ENCODE measurements around the gene CADM4.
"Not testable (repeated sequence)": the region's sequence is repeated elsewhere in the genome, so short reads cannot be mapped to it uniquely, and the experiment has no call there.

The CADM4 gene

DNA sequence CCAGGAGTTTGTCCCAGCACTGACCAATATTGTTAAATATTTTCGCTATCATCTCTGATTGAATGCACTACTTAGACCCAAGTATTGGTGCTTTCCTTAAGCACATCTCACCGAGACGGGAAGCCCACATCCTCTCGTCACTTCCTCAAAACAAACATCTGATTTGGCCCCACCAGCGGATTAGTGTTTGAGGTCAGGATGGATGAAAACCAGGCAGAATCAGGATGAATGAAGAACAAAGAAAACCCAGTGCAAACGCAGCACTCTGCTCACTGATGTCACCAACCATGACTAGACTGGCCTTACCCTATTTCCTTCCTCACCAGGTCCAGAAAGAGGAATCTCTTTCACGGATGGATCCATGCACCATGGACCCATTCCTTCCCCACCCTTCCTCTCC lies 24.4 kb upstream of the CADM4 start:
- DNase-seq (ENCODE audit: low spot score), result no peak
- no peak for FAIRE-seq

DNA sequence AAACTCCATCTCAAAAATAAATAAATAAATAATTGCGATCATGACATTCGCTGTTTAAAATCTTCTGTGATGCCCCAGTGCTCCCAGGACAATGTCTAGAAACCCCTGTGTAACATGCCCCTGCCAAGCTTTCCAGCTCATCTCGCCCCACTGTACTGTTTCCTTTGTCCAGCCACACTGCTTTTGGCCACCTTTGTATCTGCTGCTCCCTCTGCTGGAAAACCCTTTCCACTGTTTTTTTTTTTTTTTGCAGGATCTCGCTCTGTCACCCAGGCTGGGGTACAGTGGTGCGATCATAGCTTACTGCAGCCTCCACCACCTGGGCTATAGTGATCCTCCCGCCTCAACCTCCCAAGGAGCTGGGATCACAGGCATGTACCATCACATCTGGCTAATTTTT lies 22.8 kb upstream of the CADM4 start:
- FAIRE-seq, result no peak
- no peak for DNase-seq (ENCODE audit: low spot score)

DNA sequence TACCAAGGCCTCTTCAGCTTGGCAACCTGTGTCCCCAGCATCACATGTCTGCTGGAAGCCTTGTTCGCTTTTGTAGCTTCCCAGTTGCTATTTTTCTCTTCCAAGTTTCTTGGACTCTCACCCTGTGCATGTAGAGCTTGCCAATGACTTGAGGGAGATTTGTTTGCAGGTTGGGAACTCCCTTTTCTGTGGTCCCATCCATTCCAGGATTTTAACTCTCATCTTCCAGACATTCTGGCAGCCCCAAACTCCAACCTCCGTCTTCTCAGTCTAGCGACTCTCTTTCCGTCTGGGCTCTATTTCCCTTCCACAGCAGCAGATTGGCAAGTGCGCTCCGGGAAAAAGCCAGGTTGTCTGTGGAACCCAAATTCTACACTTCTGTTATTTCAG lies 21.3 kb upstream of the CADM4 start:
- FAIRE-seq, result no peak
- no peak for DNase-seq (ENCODE audit: low spot score)

DNA sequence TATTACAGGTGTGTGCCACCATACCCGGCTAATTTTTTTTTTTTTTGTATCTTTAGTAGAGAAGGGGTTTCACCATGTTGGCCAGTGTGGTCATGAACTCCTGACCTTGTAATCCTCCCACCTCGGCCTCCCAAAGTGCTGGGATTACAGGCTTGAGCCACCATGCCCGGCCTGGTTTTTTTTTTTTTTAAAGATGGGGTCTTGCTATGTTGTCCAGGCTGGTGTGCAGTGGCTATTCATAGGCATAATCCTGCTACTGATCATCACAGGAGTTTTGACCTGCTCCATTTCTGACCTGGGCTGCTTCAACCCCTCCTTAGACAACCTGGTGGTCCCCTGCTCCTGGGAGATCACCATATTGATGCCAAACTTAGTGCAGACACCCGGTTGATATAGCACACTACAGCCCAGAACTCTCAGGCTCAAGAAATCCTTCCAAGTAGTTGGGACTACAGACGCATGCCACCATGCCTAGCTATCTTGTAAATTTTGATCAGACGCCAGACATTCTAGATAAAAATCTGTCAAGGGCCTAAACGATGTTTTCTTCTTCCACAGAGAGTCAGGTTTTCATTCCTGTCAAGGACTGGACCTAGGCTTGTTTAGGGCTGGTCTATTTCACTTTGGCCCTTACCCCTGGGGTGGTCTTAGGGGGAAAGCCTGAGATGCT lies 20.8 kb upstream of the CADM4 start:
- no peak for FAIRE-seq

DNA sequence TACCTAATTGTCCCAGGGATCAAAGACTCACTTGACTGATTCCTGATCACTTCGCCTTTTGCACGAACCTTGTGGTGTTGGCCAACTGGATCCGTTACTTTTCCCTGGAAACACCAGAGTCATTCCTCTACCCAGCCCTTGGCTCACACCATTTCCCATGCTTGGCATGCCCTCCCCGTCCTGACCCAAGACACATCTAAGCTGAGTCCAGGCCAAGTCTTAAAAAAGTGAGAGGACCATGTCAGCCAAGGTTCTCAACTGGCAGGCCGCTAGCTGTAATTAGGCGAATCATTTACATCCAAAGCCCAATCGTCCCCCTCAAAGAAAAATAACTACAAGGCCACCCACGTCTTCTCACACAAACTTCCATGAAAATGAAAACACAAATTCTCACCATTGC lies 18.8 kb upstream of the CADM4 start:
- FAIRE-seq, result no peak
- DNase-seq (ENCODE audit: low spot score), result no peak

More for the DNA sequence above, 20.8 kb upstream of the CADM4 start:
- DNase-seq (ENCODE audit: low spot score), result no peak

DNA sequence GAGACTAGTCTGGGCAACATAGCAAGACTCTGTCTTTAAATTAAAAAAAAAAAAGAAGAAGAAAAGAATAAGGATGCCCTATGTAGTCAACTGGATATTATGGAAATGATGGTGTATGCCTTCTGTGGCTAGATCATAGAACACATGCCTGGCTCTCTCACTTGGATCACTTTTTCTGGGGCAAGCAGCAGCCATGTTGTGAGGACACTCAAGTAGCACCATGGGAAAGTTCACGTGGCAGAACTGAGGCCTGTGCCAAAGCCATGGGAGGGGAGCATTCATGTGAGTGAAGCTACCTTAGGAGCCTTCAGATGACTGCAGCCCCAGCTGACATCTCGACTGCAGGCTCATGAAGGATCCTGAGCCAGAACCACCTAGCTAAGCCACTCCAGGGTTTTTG lies 18.4 kb upstream of the CADM4 start:
- DNase-seq (ENCODE audit: low spot score) (no peak), FAIRE-seq (no peak)

DNA sequence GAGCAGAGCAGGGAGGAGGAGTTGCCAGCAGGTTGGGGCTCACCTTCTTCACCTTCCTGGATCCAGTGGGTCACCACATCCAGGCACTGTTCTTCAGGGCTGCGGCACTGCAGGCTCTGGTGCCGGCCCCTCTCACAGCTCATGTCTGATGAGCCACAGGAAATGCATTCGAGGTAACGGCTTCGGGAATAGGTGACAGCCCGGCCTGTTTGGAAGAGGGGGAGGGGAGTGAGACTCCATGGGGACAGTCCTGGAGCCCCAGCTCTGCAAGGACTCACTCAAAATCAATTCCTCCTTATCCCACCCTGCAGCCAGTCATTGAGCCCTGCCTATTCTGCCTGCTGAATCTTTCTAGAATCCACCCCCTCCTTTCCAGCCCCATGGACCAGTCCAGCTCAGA lies 16.8 kb upstream of the CADM4 start:
- DNase-seq (ENCODE audit: low spot score), result no peak
- no peak for FAIRE-seq

DNA sequence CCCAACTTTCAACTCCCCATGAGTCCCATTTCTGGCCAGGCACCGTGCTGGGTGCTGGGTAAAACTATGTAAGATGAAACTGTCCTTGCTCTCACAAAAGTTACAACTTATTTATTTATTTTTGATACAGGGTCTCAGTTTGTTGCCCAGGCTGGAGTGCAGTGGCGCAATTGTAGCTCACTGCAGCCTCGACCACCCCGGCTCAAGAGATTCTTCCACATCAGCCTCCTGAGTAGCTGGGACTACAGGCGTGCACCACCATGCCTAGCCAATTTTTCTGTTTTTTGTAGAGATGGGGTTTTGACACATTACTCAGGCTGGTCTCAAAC lies 12.9 kb upstream of the CADM4 start:
- DNase-seq (ENCODE audit: low spot score) (no peak), FAIRE-seq (no peak)

DNA sequence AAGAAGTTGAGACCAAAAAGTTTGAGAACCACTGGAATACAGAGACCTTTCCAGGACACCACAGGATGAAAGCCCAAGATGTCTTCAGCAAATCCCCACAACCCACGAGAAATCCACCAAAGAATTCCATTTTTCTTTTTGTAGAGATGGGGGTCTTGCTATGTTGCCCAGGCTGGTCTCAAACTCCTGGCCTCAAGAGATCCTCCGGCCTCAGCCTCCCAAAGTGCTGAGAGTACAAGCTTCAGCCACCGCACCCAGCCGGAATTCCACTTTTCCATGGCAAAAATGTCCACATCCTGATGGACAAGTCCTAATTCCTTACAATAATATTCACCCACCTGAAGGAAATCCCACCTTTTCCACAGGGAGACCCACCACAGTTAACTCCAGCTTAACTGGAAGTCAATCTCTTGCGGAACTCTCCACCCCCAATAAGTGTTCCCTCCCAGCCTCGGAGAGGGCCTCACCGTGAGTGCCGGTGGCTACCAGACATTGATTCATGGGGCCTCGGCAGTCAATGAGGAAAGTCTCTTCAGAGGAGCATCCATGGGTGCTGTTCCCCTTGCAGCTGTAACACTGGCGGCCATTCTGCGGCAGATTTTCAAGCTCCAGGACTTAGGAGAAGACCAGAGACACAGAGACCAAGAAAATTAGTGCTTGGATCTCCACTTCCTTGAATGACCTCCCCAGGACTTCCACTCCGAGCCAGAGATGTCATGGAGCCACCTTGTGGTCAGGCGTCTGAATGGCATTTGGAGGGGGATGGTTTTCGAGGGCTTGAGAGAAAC lies 12.3 kb upstream of the CADM4 start:
- FAIRE-seq (no peak), DNase-seq (ENCODE audit: low spot score) (peak; percentile 9)

DNA sequence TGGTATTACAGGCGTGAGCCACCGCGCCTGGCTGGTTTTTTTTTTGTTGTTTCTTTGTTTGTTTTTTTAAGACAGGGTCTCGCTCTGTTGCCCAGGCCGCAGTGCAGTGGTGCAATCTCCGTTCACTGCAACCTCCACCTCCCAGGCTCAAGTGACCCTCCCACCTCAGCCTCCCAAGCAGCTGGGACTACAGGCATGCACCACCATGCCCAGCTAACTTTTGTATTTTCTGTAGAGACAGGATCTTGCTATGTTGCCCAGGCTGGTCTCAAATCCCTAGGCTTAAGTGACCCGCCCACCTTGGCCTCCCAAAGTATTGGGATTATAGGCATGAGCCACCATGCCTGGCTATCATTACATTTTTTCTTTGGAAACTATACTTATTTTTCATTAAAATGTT lies 10.6 kb upstream of the CADM4 start:
- DNase-seq (ENCODE audit: low spot score); FAIRE-seq: not testable (repeated sequence)

DNA sequence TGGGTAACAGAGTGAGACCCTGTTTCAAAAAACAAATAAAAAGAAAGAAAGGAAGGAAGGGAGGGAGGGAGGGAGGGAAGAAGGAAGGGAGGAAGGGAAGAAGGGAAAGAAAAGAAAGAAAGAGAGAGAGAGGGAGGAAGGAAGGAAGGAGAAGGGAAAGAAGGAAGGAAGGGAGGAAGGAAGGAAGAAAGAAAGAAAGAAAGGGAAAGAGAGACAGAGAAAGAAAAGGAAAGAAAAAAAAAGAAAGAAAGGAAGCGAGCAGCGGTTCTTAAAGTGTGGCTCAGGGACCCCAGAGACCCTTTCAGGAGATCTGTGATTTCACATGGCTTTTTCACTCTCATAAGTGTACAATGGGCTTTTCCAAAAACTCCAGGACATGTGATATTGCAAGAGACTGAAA lies 9.9 kb upstream of the CADM4 start:
- FAIRE-seq, result no peak
- DNase-seq (ENCODE audit: low spot score), result no peak

DNA sequence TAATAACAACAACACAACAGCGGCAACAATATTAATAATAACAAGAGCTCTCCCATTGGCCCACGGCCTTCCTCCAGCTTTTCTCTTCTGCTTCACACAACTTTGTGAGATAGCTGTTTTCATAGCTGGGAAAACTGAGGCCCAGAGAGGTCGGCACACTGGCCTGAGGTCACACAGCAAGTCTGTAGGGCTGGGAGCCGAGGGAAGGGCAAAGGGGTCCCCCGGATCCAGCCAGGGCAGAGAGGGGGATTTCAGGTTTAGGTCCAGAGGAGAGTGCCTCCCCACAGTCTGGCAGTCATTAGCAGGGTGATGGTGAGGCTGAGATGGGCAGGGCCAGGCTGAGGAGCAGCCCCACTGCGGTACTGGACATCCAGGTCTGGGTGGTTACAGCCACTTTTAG lies 9.0 kb upstream of the CADM4 start:
- FAIRE-seq (no peak), DNase-seq (ENCODE audit: low spot score) (no peak)

DNA sequence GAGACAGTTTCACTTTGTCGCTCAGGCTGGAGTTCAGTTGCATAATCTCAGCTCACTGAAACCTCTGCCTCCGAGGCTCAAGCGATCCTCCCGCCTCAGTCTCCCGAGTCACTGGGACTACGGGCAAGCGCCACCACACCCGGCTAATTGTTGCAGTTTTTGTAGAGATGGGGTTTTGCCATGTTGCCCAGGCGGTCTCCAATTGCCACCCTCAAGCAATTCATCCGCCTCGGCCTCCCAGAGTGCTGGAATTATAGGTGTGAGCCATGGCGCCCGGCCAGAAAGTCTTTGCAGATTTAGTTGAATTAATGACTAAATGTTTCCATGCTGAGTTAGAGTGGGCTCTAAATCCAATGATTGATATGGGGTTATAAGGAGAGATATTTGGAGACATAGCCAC lies 4.5 kb upstream of the CADM4 start:
- no peak for FAIRE-seq

DNA sequence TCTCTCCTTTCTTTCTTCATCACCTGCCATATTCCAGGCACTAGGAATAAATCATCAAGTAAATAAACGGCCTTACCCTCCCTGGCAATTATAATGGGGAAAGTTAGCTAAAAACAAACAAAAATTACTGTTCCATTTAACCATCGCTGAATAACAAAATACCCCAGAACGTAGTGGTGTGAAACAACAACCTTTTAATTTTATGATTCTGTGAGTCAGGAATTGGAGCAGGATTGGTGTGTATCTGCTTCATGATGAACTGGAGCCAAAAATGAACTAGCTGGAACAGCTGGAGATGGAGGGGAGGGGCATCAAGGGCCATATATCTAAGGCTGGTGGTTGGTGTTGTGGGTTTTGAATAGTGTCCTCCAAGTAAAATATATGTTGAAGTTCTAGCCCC lies 3.7 kb upstream of the CADM4 start:
- DNase-seq (ENCODE audit: low spot score) (no peak), FAIRE-seq (no peak)

More for the DNA sequence above, 4.5 kb upstream of the CADM4 start:
- no peak for DNase-seq (ENCODE audit: low spot score)

DNA sequence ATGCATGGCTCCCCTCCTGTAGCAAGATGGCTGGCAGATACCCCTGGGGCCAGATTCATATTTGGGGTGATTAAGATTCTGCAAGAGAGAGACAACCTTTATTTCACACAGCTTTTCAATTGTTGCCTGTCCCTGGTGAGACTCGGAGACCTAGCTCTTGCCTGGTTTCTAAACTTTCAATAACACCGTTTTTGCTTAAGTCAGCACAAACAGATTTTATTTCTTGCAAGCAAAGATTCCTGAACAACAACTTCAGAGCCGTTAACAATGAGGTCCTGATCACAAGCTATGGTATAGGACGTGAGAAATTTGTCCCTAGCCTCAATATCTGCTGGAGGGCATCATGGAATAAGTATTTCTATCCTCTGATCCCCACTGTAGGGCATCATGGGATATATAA lies 2.9 kb upstream of the CADM4 start:
- no peak for FAIRE-seq
- no peak for DNase-seq (ENCODE audit: low spot score)

DNA sequence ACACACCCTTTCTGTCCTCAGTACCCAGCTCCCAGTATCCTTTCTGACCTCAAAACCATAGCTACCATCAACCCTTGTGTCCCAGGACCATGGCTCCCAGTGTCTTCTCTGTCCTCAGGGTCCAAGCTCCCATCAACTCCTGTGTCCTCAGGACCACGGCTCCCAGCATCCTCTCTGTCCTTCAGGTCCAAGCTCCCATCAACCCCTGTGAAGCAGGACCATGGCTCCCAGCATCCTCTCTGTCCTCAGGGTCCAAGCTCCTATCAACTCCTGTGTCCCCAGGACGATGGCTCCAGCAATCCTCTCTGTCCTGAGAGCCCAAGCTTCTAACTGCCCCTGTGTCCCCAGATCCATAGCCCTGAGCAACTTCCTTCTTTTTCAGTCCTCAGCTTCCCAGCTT lies 1.7 kb upstream of the CADM4 start:
- no peak for DNase-seq (ENCODE audit: low spot score)
- FAIRE-seq, result no peak

DNA sequence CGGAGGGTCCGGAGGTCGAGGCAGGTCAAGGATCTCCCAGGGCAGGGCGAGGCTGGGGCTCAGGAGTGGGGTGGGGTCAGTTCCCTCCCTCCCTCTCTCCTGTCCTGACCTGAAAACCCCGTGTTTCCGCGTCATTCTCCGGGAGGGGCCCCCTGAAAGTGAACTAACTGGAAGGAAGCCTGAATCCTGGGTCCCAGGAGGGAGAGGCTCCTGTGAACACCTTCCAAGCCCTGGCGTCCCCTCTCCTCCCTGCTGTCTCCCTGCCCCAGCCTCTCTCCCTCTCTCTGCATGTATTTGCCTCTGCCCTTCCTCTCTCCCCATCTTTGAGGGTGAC lies 741 bp upstream of the CADM4 start:
- no peak for DNase-seq (ENCODE audit: low spot score)
- FAIRE-seq, result no peak

DNA sequence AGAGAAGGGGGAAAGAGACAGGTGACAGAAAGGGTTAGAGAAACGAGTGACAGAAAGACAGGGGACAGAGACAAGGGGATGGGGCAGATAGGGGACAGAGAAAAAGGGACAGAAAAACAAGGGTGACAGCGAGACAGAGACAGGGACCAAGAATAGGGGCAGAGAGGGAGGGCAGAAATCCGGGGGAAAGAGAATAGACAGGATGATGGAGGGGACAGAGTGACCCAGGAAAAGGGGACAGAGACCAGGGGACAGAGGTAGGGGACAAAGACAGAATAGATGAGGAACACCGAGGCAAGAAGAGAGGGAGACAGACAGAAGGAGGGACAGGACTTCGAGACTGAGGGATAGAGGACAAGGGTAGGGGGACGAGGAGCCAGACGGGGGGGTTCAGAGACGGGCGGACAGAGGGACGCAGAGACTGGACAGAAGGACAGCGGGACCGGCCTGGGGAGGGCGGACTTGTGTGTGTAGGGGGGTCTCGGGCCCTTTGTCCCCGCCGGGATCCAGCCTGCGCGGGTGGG lies 593 bp downstream of the CADM4 start:
- no peak for DNase-seq (ENCODE audit: low spot score)
- FAIRE-seq, result no peak

DNA sequence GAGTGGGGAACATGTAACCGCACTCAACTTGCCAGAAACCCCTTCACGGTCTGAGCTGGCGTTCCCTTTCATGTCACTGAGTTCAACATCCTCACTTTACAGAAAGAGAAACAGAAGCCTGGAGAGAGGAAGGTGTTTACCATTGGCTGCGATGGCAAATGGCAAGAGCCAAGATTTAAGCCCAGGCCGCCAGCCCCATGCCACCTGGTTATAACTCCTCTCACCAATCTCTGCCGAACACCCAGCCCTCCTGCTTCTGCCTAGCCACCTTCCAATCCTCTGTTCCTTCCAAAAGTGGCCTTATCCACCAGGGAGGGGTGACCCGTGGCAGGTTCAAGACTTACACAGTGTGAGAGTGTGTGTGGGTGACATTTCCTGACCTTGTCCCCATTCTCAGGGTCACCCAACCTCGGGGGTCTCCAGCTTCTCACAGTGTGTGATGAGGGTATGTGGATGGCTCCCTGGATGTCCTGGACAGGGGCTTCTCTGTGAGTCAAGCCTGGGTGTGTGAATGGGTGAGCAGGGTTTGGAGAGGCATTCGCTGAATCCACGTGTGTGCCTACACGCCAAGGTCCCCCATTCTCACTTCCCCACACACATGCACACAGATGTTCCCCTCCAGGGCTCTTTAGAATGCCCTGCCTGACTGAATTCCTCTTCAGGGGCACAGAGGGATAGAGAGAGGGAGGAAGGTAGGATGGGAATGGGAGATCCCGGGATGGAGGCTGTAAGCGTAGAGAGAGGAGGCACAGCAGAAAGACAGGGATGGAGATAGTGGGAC lies 1.2 kb downstream of the CADM4 start:
- DNase-seq (ENCODE audit: low spot score) (no peak), FAIRE-seq (no peak)

DNA sequence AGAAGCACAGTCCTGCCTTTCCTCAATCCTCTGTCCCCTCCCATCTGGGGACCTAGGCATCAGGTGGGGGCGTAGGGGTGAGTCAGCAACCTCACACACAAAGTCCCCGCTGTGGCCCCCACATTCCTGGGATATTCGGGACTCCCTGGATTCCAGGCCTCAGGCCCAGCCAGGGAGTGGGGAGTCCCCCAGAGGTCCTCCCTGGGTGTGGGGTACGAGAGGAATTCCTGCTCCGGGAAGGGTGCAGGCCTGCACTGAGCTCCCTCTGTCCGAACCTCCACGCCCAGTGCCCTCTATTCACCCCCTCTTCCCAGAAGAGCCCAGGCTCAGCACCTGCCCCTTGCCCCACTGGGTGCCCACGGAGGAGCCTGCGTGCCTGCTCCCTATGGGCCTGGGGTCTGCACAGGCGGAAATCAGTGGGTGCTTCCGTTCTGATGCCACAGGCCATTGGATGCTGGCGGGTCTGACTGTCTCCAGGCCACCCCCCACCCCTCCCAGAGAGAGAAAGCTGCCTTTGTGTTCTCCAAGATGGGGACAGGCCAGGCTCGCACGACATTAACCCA lies 3.4 kb downstream of the CADM4 start:
- DNase-seq (ENCODE audit: low spot score), result no peak
- no peak for FAIRE-seq

DNA sequence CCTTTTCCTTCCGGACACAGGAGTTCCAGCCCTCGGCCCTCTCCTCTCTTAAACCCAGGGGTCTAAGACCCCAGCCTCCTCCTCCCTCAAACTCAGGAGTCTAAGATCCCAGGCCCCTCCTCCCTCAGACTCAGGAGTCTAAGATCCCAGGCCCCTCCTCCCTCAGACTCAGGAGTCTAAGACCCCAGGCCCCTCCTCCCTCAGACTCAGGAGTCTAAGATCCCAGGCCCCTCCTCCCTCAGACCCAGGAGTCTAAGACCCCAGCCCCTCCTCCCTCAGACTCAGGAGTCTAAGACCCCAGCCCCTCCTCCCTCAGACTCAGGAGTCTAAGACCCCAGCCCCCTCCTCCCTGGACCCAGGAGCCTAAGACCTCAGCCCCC lies 4.1 kb downstream of the CADM4 start:
- not testable (repeated sequence) for FAIRE-seq; DNase-seq (ENCODE audit: low spot score)

DNA sequence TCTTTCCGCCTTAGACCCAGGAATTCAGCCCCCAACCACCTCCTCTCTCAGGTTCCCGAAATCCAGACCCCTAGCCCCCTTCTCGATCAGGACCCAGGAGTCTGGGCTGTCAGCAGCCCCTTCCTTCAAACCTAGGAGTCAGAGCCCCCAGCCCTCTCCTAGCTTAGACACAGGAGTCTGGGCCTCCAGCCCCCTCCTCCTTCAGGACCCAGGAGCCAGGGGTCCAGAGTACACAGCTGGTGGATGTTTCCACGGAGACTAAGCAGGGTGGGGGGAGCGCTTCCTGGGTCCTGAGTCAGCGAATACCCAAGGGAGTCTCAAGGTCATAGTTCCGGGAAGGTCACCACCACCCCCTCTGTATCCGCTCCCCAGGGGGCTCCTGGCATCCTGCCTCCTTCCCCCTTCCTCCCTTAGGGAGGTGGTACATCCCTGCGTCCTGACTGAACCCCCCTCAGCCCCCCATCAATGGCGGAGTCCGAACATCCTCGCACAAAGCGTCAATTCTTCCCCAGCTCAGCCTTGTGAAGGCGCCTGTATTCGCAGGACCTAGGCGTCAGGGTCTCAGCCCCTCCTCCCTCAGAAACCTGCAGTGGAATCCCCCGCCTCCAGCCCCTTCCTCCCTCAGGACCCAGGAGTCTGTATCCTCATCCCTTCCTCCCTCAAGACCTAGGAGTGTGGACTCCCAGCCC lies 4.6 kb downstream of the CADM4 start:
- no peak for DNase-seq (ENCODE audit: low spot score)
- no peak for FAIRE-seq

Measured in RCC 7860 (cell line).